GM12801 (cell line): ENCODE results near the gene CEP63.

Experiments used
- TF ChIP-seq, protein P1 (sequence below): IDR thresholded peaks from one replicate; pipeline ENCODE4 v1.5.1; 2011; ENCODE audit warnings: control low read depth; ENCODE audit not compliant: insufficient read length; ENCODE audit errors: extremely low read depth

Gene CEP63

DNA sequence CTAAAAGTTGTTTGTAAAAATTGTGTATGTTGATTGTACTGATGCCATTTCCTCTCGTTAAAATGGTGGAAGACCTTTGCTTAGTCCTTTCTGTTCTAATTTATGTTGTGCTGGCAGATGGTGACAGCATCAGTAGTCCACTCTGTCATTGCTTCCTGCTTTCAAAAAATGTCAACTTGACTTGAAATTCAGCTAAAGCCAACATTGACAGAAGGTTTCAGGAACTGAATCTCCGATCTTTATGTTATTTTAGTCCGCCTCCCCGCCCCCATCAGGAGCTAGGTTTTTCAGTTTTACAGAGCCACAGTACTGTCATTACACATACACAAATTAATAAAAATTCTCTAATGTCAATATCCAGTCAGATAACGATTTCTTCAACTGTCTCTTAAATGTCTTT, 1.5 kb downstream of the CEP63 start:
- TF ChIP-seq, protein P1, sequence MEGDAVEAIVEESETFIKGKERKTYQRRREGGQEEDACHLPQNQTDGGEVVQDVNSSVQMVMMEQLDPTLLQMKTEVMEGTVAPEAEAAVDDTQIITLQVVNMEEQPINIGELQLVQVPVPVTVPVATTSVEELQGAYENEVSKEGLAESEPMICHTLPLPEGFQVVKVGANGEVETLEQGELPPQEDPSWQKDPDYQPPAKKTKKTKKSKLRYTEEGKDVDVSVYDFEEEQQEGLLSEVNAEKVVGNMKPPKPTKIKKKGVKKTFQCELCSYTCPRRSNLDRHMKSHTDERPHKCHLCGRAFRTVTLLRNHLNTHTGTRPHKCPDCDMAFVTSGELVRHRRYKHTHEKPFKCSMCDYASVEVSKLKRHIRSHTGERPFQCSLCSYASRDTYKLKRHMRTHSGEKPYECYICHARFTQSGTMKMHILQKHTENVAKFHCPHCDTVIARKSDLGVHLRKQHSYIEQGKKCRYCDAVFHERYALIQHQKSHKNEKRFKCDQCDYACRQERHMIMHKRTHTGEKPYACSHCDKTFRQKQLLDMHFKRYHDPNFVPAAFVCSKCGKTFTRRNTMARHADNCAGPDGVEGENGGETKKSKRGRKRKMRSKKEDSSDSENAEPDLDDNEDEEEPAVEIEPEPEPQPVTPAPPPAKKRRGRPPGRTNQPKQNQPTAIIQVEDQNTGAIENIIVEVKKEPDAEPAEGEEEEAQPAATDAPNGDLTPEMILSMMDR, result no peak

DNA sequence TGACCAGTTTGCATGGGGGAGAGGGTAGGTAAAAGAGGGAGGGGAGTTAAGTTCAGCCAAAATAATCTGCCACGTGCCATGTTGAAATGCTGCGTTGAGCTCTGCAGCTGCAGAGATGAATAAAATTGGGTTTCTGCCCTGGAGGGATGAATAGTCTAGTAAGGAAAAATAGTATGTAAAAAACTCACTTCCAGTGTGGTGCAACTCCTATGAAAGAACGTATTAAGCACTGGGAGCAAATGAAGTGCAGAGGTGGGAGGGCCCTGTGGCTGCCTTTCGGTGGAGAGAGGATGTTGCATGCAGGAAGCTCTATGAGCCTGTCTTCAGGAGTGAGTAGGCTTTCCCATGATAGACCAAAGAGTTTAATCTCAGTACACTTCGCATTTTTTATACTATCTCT, 8.6 kb downstream of the CEP63 start:
- TF ChIP-seq, protein P1, result no peak

DNA sequence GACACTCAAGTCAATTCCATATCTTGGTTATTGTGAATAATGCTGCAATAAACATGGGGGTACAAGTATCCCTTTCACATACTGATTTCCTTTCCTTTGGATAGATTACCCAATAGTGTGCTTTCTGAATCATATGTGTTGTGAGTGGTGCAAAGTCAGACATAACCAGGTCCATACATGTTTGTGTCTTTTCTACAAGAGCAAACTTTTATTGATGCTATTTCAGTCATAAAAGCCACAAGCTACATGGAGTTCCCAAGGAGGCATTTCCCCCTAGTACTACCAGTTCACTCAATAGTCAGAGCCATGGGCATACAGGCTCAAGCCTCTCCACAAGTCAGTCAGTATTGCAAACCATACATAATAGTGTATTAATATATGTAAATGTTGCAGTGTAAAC, 10.1 kb downstream of the CEP63 start:
- TF ChIP-seq, protein P1, result no peak

DNA sequence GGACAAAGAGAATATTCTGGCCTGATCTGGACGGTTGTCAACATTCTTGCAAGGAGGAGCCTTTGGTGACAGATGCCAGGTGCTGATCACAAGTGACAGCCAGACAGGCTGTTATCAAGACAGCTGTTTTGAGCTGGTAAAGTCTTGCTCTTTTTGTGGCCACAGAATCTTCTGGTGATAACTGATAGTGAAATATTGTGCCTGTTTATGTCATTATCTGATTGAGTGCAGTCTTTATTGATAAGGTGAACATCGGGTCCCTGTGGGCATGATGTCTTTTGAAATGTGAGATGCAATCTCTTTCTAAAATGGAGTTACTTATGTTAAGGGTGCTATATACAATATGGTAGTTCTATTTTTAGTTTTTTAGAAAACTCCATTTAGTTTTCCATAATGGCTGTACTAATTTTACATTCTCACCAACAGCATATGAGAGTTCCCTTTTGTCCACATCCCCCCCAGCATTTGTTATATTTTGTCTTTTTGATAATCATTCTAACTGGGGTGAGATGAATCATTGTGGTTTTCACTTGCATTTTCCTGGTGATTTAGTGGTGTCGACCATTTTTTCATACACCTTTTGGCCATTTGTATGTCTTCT, 10.7 kb downstream of the CEP63 start:
- TF ChIP-seq, protein P1, result no peak

DNA sequence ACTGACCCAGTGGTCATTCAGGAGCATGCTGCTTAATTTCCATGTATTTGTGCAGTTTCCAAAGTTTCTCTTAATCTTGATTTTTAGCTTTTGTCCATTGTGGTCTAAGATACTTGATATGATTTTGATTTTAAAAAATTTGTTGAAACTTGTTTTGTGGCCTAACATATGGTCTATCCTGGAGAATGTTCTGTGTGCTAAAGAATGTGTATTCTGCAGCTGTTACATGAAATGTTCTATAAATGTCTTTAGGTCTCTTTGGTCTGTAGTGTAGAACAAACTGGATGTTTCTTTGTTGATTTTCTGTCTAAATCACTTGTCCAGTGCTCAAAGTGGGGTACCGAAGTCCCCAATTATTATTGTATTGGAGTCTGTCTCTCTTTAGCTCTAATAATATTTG, 17.4 kb downstream of the CEP63 start:
- TF ChIP-seq, protein P1, result no peak

DNA sequence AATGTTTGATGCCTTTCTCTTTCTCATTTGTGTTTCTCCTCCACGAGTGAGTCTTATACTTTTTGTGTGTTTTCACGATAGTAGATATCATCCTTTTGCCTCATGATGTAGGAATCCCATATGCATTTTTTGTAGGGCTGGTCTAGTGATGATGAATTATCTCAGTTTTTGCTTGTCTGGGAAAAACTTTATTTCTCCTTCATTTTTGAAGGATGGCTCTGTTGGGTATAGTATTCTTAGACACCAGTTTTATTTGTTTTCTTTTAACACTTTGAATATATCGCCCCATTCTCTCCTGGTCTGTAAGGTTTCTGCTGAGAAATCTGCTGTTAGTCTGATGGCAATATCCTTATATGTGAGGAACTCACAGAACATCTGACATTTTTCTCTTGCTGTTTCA, 18.3 kb downstream of the CEP63 start:
- TF ChIP-seq, protein P1, result no peak

DNA sequence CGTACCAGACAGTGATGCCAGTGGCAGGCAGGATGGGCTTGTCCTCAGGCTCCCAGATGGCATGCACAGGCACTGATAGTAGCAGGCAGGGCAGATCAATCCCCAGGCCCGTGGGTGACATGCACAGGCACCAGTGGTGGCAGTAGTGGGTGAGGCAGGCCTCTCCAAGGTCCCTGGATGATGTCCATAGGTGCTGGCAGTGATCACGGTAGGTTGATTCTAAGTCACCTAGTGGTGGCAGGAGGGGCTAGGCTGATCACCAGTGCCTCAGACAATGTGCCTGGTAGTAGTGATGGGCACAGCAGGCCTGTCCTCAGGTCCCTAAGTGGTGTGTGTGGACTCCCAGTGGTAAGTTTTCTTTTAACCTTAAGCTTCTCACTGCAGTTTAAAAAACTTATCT, 19.6 kb downstream of the CEP63 start:
- TF ChIP-seq, protein P1, result no peak
